SK-N-SH (cell line): ENCODE measurements around the gene CBFA2T2. TPM values are rescaled to one million over a fixed set of nuclear protein-coding genes. Genes with fewer than 3 reads are reported as not detected.

Source experiments
- CTCF ChIA-PET: fragments of 300-600, 350-600 bp; formaldehyde crosslinking; extraction: SDS; loops from one replicate; lab custom pipeline; 2021; lab: Yijun Ruan, JAX
- POLR2A ChIA-PET: fragments of 350-600 bp; sonication (Branson Sonifier 250); formaldehyde crosslinking; extraction: SDS; loops from one replicate; lab custom pipeline; 2020; ENCODE audit warnings: antibody characterized with exemption, inconsistent platforms; lab: Yijun Ruan, JAX
- DNase-seq: peaks from one replicate; pipeline ENCODE4 v3.0.0; 2012
- H2AFZ ChIP-seq: fragments of 200-600 bp; sonication (generic); 2 replicates; pipeline ENCODE4 v1.8.1; 2016; ENCODE audit warnings: antibody characterized with exemption, mild to moderate bottlenecking, low read depth
- H3F3A ChIP-seq: fragments of 200-600 bp; sonication (generic); replicated peaks from 2 replicates; pipeline ENCODE3; 2016; ENCODE audit warnings: antibody characterized with exemption, mild to moderate bottlenecking; ENCODE audit not compliant: insufficient read depth
- H3K27ac ChIP-seq, 2 experiments: fragments of 200-500 bp in 1 of 2; fragments of 200-600 bp in 1 of 2; sonication (Bioruptor generic) in 1 of 2; sonication (generic), shearing (Covaris generic) in 1 of 2; 2 replicates each; pipeline versions ENCODE4 v1.5.1 to v1.6.1; 2014 to 2016; ENCODE audit warnings: low read depth in 2 of 2, inconsistent platforms in 1 of 2, low read length in 1 of 2, mild to moderate bottlenecking in 1 of 2, mixed read lengths in 1 of 2
- H3K27me3 ChIP-seq: fragments of 200-600 bp; sonication (generic), shearing (Covaris generic); 2 replicates; pipeline ENCODE4 v1.6.1; 2016; ENCODE audit warnings: mixed run types; ENCODE audit not compliant: insufficient read depth
- H3K36me3 ChIP-seq, 2 experiments: fragments of 200-500 bp in 1 of 2; fragments of 200-600 bp in 1 of 2; sonication (Bioruptor generic) in 1 of 2; sonication (generic) in 1 of 2; replicated peaks in 1 of 2; 2 replicates each; pipeline versions ENCODE3 to v1.5.1; 2014 to 2016; ENCODE audit warnings: low read length in 1 of 2, mild to moderate bottlenecking in 1 of 2; ENCODE audit not compliant: insufficient read depth in 2 of 2, control insufficient read depth in 1 of 2
- H3K4me1 ChIP-seq, 2 experiments: fragments of 200-500 bp in 1 of 2; fragments of 200-600 bp in 1 of 2; sonication (Bioruptor generic) in 1 of 2; sonication (generic), shearing (Covaris generic) in 1 of 2; 2 replicates each; pipeline versions ENCODE4 v1.5.1 to v1.6.1; 2014 to 2016; ENCODE audit warnings: low read depth in 1 of 2, low read length in 1 of 2, mixed run types in 1 of 2; ENCODE audit not compliant: insufficient read depth in 2 of 2, control insufficient read depth in 1 of 2
- H3K4me2 ChIP-seq: fragments of 200-600 bp; sonication (generic), shearing (Covaris generic); 2 replicates; pipeline ENCODE4 v1.6.1; 2017; ENCODE audit warnings: mixed run types
- H3K4me3 ChIP-seq, 2 experiments: fragments of 200-500 bp in 1 of 2; fragments of 200-600 bp in 1 of 2; sonication (Bioruptor generic) in 1 of 2; sonication (generic), shearing (Covaris generic) in 1 of 2; 2 replicates each; pipeline versions ENCODE4 v1.5.1 to v1.8.1; 2014 to 2016; ENCODE audit warnings: low read depth in 2 of 2, inconsistent platforms in 1 of 2, low read length in 1 of 2, mild to moderate bottlenecking in 1 of 2, mixed read lengths in 1 of 2, moderate library complexity in 1 of 2
- H3K79me2 ChIP-seq: fragments of 200-600 bp; sonication (generic); 2 replicates; pipeline ENCODE4 v1.8.1; 2017; ENCODE audit warnings: mild to moderate bottlenecking; ENCODE audit not compliant: insufficient read depth
- H3K9ac ChIP-seq: fragments of 200-600 bp; sonication (generic); 2 replicates; pipeline ENCODE4 v1.6.1; 2017; ENCODE audit warnings: mixed run types
- H3K9me2 ChIP-seq: fragments of 200-600 bp; sonication (generic); 2 replicates; pipeline ENCODE4 v1.6.1; 2017; ENCODE audit warnings: mixed run types
- H3K9me3 ChIP-seq: fragments of 200-600 bp; sonication (generic); 2 replicates; pipeline ENCODE4 v1.6.1; 2017; ENCODE audit warnings: mixed run types, mild to moderate bottlenecking, moderate library complexity
- H4K20me1 ChIP-seq: fragments of 200-600 bp; sonication (generic); 2 replicates; pipeline ENCODE4 v1.6.1; 2017; ENCODE audit warnings: mild to moderate bottlenecking, mixed run types; ENCODE audit not compliant: insufficient read depth
- CHD2 ChIP-seq: fragments of 150-350 bp; IDR thresholded peaks from 2 replicates; pipeline ENCODE4 v1.6.1; 2018; ENCODE audit warnings: low read length; ENCODE audit not compliant: partially characterized antibody
- EP300 ChIP-seq, 2 experiments: IDR thresholded peaks; 2 replicates each; pipeline versions ENCODE4 v1.4.0 to v1.6.1; 2012; ENCODE audit warnings: borderline replicate concordance in 1 of 2, low read depth in 1 of 2, low read length in 1 of 2
- FOSL2 ChIP-seq: IDR thresholded peaks from 2 replicates; pipeline ENCODE4 v1.4.0; 2012; ENCODE audit warnings: low read depth, mild to moderate bottlenecking, moderate library complexity, borderline replicate concordance
- FOXJ3 ChIP-seq: sonication (generic); formaldehyde crosslinking; IDR thresholded peaks from 2 replicates; pipeline ENCODE4 v1.5.1; 2020; ENCODE audit warnings: mild to moderate bottlenecking, missing genetic modification reagents
- JUND ChIP-seq: IDR thresholded peaks from 2 replicates; pipeline ENCODE4 v1.4.0; 2012
- MEF2A ChIP-seq: IDR thresholded peaks from 2 replicates; pipeline ENCODE4 v1.4.0; 2012; ENCODE audit warnings: low read depth, borderline replicate concordance
- MXI1 ChIP-seq: IDR thresholded peaks from 2 replicates; pipeline ENCODE4 v1.6.1; 2012; ENCODE audit warnings: mild to moderate bottlenecking, low read depth, low read length, improper control_type of control experiment
- SIN3A ChIP-seq: IDR thresholded peaks from 2 replicates; pipeline ENCODE4 v1.6.1; 2012; ENCODE audit warnings: low read depth, mild to moderate bottlenecking, low read length, moderate library complexity, borderline replicate concordance
- SMC3 ChIP-seq: IDR thresholded peaks from 2 replicates; pipeline ENCODE4 v1.6.1; 2012; ENCODE audit warnings: low read depth, low read length, improper control_type of control experiment
- TAF1 ChIP-seq: IDR thresholded peaks from 2 replicates; pipeline ENCODE4 v1.6.1; 2012; ENCODE audit warnings: low read depth, mild to moderate bottlenecking, low read length, moderate library complexity, borderline replicate concordance
- TCF12 ChIP-seq: IDR thresholded peaks from 2 replicates; pipeline ENCODE4 v1.4.0; 2012
- WGBS: methylation state at CpG from one replicate; pipeline ENCODE4 v1.1.6; 2017; ENCODE audit warnings: low lambda C conversion rate; 5-methylcytosine and 5-hydroxymethylcytosine counted together
- polyA plus RNA-seq, 3 experiments: library from polyadenylated mRNA; depleted of rRNA; stranded (reverse); fragments of >200 nt; gene quantifications; 2 replicates each; pipeline ENCODE4 v1.2.3, GENCODE V29; 2012
- TF ChIP-seq, protein P1 (sequence below): IDR thresholded peaks from 2 replicates; pipeline ENCODE4 v1.4.0; 2012; ENCODE audit warnings: low read depth
- TF ChIP-seq, protein P2 (sequence below): IDR thresholded peaks from 2 replicates; pipeline ENCODE4 v1.4.0; 2012; ENCODE audit warnings: low read depth, borderline replicate concordance
- TF ChIP-seq, protein P3 (sequence below): fragments of 200-600 bp; sonication (generic); IDR thresholded peaks from 2 replicates; pipeline ENCODE4 v1.6.1; 2017; ENCODE audit warnings: antibody characterized with exemption, mild to moderate bottlenecking, moderate library complexity
- TF ChIP-seq, protein P4 (sequence below): IDR thresholded peaks from 2 replicates; pipeline ENCODE4; 2012
- TF ChIP-seq, protein P5 (sequence below): fragments of 150-350 bp; IDR thresholded peaks from 2 replicates; pipeline ENCODE4 v1.6.1; 2017; ENCODE audit warnings: antibody characterized with exemption, low read length, low read depth, borderline replicate concordance
- TF ChIP-seq, protein P6 (sequence below): fragments of 150-350 bp; IDR thresholded peaks from 2 replicates; pipeline ENCODE4 v1.6.1; 2016; ENCODE audit warnings: mild to moderate bottlenecking, low read depth, low read length

CBFA2T2 gene
- polyA plus RNA-seq, 1 of the 3 experiments (the other 2 are of a cell fraction) = 11.0 TPM

DNA sequence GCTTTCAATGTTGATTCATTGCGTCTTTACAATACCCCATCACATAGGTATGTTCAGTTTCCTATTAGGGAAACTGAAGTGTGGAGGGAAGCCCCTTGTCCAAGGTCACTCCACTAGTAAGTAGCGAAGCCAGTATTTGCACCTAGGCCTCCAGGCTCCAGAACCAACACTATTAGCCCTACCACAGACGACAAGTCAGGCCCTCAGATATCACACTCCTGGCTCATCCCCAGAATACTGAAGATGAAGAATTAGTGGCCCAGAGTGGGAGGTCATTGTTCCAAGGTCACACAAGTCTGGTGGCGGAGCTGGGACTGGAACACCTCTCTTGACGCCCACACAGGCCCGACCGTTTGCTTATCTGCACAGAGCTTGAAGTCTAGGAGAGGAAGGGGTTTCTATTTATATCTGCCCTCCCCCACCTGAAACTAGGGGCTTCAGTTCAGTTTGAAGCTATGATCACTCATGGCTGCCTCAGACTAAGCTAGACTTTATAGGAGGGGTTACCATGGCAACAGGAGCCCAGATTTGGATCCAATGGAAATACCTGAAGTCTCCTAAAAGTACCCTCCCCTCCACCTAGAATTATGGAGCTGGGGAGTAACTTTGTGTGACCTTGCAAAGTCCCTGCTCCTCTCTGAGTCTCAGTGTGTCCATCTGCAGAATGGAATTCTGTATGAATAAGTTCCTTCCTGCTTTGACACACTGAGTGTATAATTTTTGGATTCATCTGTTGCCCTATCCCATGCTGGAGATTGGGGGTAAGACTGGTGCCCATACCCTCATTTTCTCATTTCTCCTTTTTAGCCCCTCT, 48.5 kb upstream of the CBFA2T2 start:
- no peaks in the 10 kb centered on the region for H4K20me1 ChIP-seq
- ChIA-PET POLR2A (no interaction called here), CTCF (interaction anchor here (0.5 to 2.4 kb wide), 4 partner anchors 212 to 539 kb away, joined by 3 to 9 read pairs (median 4); no protein-coding TSS in a partner anchor)
- 99% methylated on average over 4 of the region's 7 CpGs for WGBS
- H2AFZ ChIP-seq = no peak overlapping the region
- H3K9ac ChIP-seq = no peak overlapping the region
- DNase-seq = no peak
- TF ChIP-seq FOSL2 = no peak
- TF ChIP-seq, protein P1, sequence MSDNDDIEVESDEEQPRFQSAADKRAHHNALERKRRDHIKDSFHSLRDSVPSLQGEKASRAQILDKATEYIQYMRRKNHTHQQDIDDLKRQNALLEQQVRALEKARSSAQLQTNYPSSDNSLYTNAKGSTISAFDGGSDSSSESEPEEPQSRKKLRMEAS = no peak
- TF ChIP-seq, protein P2, sequence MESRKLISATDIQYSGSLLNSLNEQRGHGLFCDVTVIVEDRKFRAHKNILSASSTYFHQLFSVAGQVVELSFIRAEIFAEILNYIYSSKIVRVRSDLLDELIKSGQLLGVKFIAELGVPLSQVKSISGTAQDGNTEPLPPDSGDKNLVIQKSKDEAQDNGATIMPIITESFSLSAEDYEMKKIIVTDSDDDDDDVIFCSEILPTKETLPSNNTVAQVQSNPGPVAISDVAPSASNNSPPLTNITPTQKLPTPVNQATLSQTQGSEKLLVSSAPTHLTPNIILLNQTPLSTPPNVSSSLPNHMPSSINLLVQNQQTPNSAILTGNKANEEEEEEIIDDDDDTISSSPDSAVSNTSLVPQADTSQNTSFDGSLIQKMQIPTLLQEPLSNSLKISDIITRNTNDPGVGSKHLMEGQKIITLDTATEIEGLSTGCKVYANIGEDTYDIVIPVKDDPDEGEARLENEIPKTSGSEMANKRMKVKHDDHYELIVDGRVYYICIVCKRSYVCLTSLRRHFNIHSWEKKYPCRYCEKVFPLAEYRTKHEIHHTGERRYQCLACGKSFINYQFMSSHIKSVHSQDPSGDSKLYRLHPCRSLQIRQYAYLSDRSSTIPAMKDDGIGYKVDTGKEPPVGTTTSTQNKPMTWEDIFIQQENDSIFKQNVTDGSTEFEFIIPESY = no peak
- TF ChIP-seq SIN3A = no peak
- TF ChIP-seq MEF2A = no peak
- no peak for TF ChIP-seq TAF1
- no peak for TF ChIP-seq SMC3
- no peak for TF ChIP-seq TCF12
- TF ChIP-seq CHD2 = no peak
- TF ChIP-seq, protein P3, sequence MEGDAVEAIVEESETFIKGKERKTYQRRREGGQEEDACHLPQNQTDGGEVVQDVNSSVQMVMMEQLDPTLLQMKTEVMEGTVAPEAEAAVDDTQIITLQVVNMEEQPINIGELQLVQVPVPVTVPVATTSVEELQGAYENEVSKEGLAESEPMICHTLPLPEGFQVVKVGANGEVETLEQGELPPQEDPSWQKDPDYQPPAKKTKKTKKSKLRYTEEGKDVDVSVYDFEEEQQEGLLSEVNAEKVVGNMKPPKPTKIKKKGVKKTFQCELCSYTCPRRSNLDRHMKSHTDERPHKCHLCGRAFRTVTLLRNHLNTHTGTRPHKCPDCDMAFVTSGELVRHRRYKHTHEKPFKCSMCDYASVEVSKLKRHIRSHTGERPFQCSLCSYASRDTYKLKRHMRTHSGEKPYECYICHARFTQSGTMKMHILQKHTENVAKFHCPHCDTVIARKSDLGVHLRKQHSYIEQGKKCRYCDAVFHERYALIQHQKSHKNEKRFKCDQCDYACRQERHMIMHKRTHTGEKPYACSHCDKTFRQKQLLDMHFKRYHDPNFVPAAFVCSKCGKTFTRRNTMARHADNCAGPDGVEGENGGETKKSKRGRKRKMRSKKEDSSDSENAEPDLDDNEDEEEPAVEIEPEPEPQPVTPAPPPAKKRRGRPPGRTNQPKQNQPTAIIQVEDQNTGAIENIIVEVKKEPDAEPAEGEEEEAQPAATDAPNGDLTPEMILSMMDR = no peak
- no peak for TF ChIP-seq JUND
- TF ChIP-seq, protein P4, sequence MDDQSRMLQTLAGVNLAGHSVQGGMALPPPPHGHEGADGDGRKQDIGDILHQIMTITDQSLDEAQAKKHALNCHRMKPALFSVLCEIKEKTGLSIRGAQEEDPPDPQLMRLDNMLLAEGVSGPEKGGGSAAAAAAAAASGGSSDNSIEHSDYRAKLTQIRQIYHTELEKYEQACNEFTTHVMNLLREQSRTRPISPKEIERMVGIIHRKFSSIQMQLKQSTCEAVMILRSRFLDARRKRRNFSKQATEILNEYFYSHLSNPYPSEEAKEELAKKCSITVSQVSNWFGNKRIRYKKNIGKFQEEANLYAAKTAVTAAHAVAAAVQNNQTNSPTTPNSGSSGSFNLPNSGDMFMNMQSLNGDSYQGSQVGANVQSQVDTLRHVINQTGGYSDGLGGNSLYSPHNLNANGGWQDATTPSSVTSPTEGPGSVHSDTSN = no peak
- TF ChIP-seq, protein P5, sequence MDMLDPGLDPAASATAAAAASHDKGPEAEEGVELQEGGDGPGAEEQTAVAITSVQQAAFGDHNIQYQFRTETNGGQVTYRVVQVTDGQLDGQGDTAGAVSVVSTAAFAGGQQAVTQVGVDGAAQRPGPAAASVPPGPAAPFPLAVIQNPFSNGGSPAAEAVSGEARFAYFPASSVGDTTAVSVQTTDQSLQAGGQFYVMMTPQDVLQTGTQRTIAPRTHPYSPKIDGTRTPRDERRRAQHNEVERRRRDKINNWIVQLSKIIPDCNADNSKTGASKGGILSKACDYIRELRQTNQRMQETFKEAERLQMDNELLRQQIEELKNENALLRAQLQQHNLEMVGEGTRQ = no peak
- no peak for TF ChIP-seq FOXJ3 (CRISPR knock-in tag)
- no peak for TF ChIP-seq EP300 (IDR thresholded peaks at IDR 0.05; ENCODE audit: borderline replicate concordance in 1 of 2, low read depth in 1 of 2, low read length in 1 of 2)
- no peak for TF ChIP-seq MXI1
- TF ChIP-seq, protein P6, sequence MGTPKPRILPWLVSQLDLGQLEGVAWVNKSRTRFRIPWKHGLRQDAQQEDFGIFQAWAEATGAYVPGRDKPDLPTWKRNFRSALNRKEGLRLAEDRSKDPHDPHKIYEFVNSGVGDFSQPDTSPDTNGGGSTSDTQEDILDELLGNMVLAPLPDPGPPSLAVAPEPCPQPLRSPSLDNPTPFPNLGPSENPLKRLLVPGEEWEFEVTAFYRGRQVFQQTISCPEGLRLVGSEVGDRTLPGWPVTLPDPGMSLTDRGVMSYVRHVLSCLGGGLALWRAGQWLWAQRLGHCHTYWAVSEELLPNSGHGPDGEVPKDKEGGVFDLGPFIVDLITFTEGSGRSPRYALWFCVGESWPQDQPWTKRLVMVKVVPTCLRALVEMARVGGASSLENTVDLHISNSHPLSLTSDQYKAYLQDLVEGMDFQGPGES = no peak
- no peaks in the 10 kb centered on the region for H3K36me3 ChIP-seq
- H3K27ac ChIP-seq = no peak overlapping the region
- H3K4me2 ChIP-seq = no peak overlapping the region
- H3K79me2 ChIP-seq = no peaks in the 10 kb centered on the region
- H3K9me2 ChIP-seq = no peaks in the 10 kb centered on the region
- peaks cover 4% of the 10 kb centered on the region for H3F3A ChIP-seq
- H3K9me3 ChIP-seq = no peaks in the 10 kb centered on the region
- peaks cover 0 to 13% of the 10 kb centered on the region in 2 experiments; a peak in 1 of 4 replicates for H3K4me1 ChIP-seq
- H3K4me3 ChIP-seq = no peak overlapping the region
- no peaks in the 10 kb centered on the region for H3K27me3 ChIP-seq
